HepG2 (cell line): ENCODE results near the gene DDR1. TPM values are rescaled to one million over a fixed set of nuclear protein-coding genes. Genes with fewer than 3 reads are reported as not detected.
"Not testable (repeated sequence)": the region's sequence is repeated elsewhere in the genome, so short reads cannot be mapped to it uniquely, and the experiment has no call there.

Experiments
- ATAC-seq: fragments of 200-7000 bp; cut with Tn5 transposase; 3 replicates; pipeline ENCODE4 v1.9.1; 2020; ENCODE audit warnings: mild to moderate bottlenecking, moderate library complexity
- BruUV-seq: library from RNA; stranded (reverse); fragments of 400-500 nt; replicated peaks from 2 replicates; lab custom pipeline; 2021; lab: Mats Ljungman, UMichigan
- CTCF ChIA-PET: fragments of 300-600 bp; formaldehyde crosslinking; extraction: SDS; loops from one replicate; lab custom pipeline; 2021; ENCODE audit warnings: low total read pairs, inconsistent platforms, low intra/inter-chr PET ratio; lab: Yijun Ruan, JAX
- POLR2A ChIA-PET: fragments of 350-600 bp; sonication (Branson Sonifier 250); formaldehyde crosslinking; loops from one replicate; lab custom pipeline; 2020; ENCODE audit warnings: antibody characterized with exemption, inconsistent platforms; lab: Yijun Ruan, JAX
- DNase-seq: peaks from one replicate; pipeline ENCODE4 v3.0.0-alpha.2; 2015; ENCODE audit warnings: low spot score
- FAIRE-seq: peaks from 3 replicates; lab custom pipeline; 2011; peaks lifted over from hg19 to GRCh38; lab: Jason Lieb, UNC
- H2AFZ ChIP-seq: one replicate; pipeline ENCODE4 v1.6.1; 2011; ENCODE audit warnings: low read length, inconsistent platforms
- H3K27ac ChIP-seq: fragments of 300-600 bp; 3 replicates; pipeline ENCODE4 v1.8.0; 2011; ENCODE audit warnings: mixed run types, mild to moderate bottlenecking, mixed read lengths, low read length, inconsistent platforms; ENCODE audit not compliant: insufficient read depth; ENCODE audit errors: extremely low read length
- H3K27me3 ChIP-seq, 2 experiments: fragments of 200-600 bp in 1 of 2; 2 replicates in 1 of 2; 3 replicates in 1 of 2; pipeline versions ENCODE4 v1.6.0 to v1.8.0; 2011; ENCODE audit warnings: low read length in 2 of 2, mild to moderate bottlenecking in 2 of 2, moderate library complexity in 2 of 2, inconsistent platforms in 1 of 2; ENCODE audit not compliant: insufficient read depth in 2 of 2, control insufficient read depth in 1 of 2
- H3K36me3 ChIP-seq, 2 experiments: fragments of 200-600 bp in 1 of 2; replicated peaks in 1 of 2; 2 replicates in 1 of 2; 3 replicates in 1 of 2; pipeline versions ENCODE4 v1.5.1 to v1.8.0; 2011; ENCODE audit warnings: low read length in 2 of 2, inconsistent platforms in 1 of 2; ENCODE audit not compliant: insufficient read depth in 2 of 2, control insufficient read depth in 1 of 2
- H3K4me1 ChIP-seq: 2 replicates; pipeline ENCODE4 v1.5.1; 2012; ENCODE audit warnings: low read length, inconsistent platforms; ENCODE audit not compliant: insufficient read depth
- H3K4me2 ChIP-seq: 2 replicates; pipeline ENCODE4 v1.6.0; 2011; ENCODE audit warnings: low read depth, low read length, inconsistent platforms
- H3K4me3 ChIP-seq, 3 experiments: fragments of 200-600 bp in 1 of 3; sonication (generic), shearing (Covaris generic) in 1 of 3; replicated peaks in 1 of 3; 2 replicates each; pipeline ENCODE4 v1.5.1; 2011 to 2016; ENCODE audit warnings: low read length in 3 of 3, inconsistent platforms in 2 of 3, low read depth in 2 of 3, mild to moderate bottlenecking in 2 of 3, control low read depth in 1 of 3, mixed read lengths in 1 of 3; ENCODE audit not compliant: insufficient read depth in 1 of 3
- H3K79me2 ChIP-seq: one replicate; pipeline ENCODE4 v1.6.1; 2011; ENCODE audit warnings: low read length, inconsistent platforms; ENCODE audit not compliant: insufficient read depth
- H3K9ac ChIP-seq: 2 replicates; pipeline ENCODE4 v1.6.0; 2011; ENCODE audit warnings: mild to moderate bottlenecking, low read depth, low read length, inconsistent platforms; ENCODE audit not compliant: insufficient read depth
- H3K9me3 ChIP-seq: 2 replicates; pipeline ENCODE4 v1.5.1; 2012; ENCODE audit warnings: mild to moderate bottlenecking, low read length
- H4K20me1 ChIP-seq: 2 replicates; pipeline ENCODE4 v1.6.0; 2011; ENCODE audit warnings: inconsistent platforms, mild to moderate bottlenecking, low read length, moderate library complexity; ENCODE audit not compliant: insufficient read depth
- CAMTA2 ChIP-seq: sonication (generic); formaldehyde crosslinking; IDR thresholded peaks from 2 replicates; pipeline ENCODE4 v1.4.0; 2020; ENCODE audit warnings: mild to moderate bottlenecking, missing genetic modification reagents, borderline replicate concordance
- EHMT2 ChIP-seq: fragments of 200-600 bp; sonication (generic); IDR thresholded peaks from 2 replicates; pipeline ENCODE4 v1.7.0; 2017; ENCODE audit warnings: antibody characterized with exemption, low read depth, low read length, borderline replicate concordance
- MAFG ChIP-seq: sonication (generic); formaldehyde crosslinking; IDR thresholded peaks from 2 replicates; pipeline ENCODE4 v1.5.1; 2020; ENCODE audit warnings: mild to moderate bottlenecking, missing genetic modification reagents
- MED8 ChIP-seq: sonication (generic); formaldehyde crosslinking; IDR thresholded peaks from 2 replicates; pipeline ENCODE4 v1.8.1; 2023; ENCODE audit warnings: mild to moderate bottlenecking, missing genetic modification reagents; ENCODE audit not compliant: insufficient replicate concordance
- POLR2AphosphoS5 ChIP-seq: IDR thresholded peaks from 2 replicates; pipeline ENCODE4 v1.6.1; 2012; ENCODE audit warnings: low read depth, low read length
- SOX6 ChIP-seq, 2 experiments: fragments of 450-650 bp in 1 of 2; sonication (generic) in 1 of 2; formaldehyde crosslinking in 1 of 2; IDR thresholded peaks; 2 replicates each; pipeline versions ENCODE4 v1.4.0 to v1.6.1; 2017 to 2020; ENCODE audit warnings: antibody characterized with exemption in 1 of 2, mild to moderate bottlenecking in 1 of 2, missing genetic modification reagents in 1 of 2
- TCF12 ChIP-seq, 2 experiments: fragments of 450-650 bp in 1 of 2; sonication (generic) in 1 of 2; formaldehyde crosslinking in 1 of 2; IDR thresholded peaks; 2 replicates each; pipeline versions ENCODE4 v1.6.1 to v1.8.0; 2017 to 2022; ENCODE audit warnings: antibody characterized with exemption in 1 of 2, mild to moderate bottlenecking in 1 of 2, missing genetic modification reagents in 1 of 2, moderate library complexity in 1 of 2
- THAP8 ChIP-seq: sonication (generic); formaldehyde crosslinking; IDR thresholded peaks from 2 replicates; pipeline ENCODE4 v1.5.1; 2020; ENCODE audit warnings: missing genetic modification reagents, mild to moderate bottlenecking, borderline replicate concordance
- ZBTB42 ChIP-seq: sonication (generic); formaldehyde crosslinking; IDR thresholded peaks from 2 replicates; pipeline ENCODE4 v1.5.0; 2020; ENCODE audit warnings: mild to moderate bottlenecking, missing genetic modification reagents
- ZEB1 ChIP-seq: IDR thresholded peaks from 2 replicates; pipeline ENCODE4 v1.6.1; 2012; ENCODE audit warnings: mild to moderate bottlenecking, low read depth, inconsistent platforms; ENCODE audit not compliant: insufficient replicate concordance
- ZNF234 ChIP-seq: sonication (generic); formaldehyde crosslinking; conservative IDR thresholded peaks from 2 replicates; pipeline ENCODE4 v1.5.1; 2020; ENCODE audit warnings: mild to moderate bottlenecking, missing genetic modification reagents
- ZNF292 ChIP-seq: sonication (generic); formaldehyde crosslinking; IDR thresholded peaks from 2 replicates; pipeline ENCODE4 v1.8.1; 2022; ENCODE audit warnings: mild to moderate bottlenecking, low read depth, missing genetic modification reagents, borderline replicate concordance
- ZNF317 ChIP-seq: sonication (generic); formaldehyde crosslinking; IDR thresholded peaks from 2 replicates; pipeline ENCODE4 v1.5.0; 2020; ENCODE audit warnings: mild to moderate bottlenecking, missing genetic modification reagents
- ZNF333 ChIP-seq: sonication (generic); formaldehyde crosslinking; IDR thresholded peaks from 2 replicates; pipeline ENCODE4 v1.4.0; 2020; ENCODE audit warnings: mild to moderate bottlenecking, missing genetic modification reagents, borderline replicate concordance
- ZNF337 ChIP-seq: sonication (generic); formaldehyde crosslinking; IDR thresholded peaks from 2 replicates; pipeline ENCODE4 v1.5.1; 2020; ENCODE audit warnings: missing genetic modification reagents, low read depth, mild to moderate bottlenecking, borderline replicate concordance
- ZNF343 ChIP-seq: sonication (generic); formaldehyde crosslinking; IDR thresholded peaks from 2 replicates; pipeline ENCODE4 v1.4.0; 2020; ENCODE audit warnings: mild to moderate bottlenecking, missing genetic modification reagents
- ZNF576 ChIP-seq: sonication (generic); formaldehyde crosslinking; IDR thresholded peaks from 2 replicates; pipeline ENCODE4 v1.4.0; 2020; ENCODE audit warnings: mild to moderate bottlenecking, missing genetic modification reagents
- WGBS: methylation state at CpG from one replicate; pipeline ENCODE4 v1.1.6; 2017; ENCODE audit warnings: low lambda C conversion rate; 5-methylcytosine and 5-hydroxymethylcytosine counted together
- in situ Hi-C: cut with HindIII; loops from 2 replicates; pipeline ENCODE4 v1.10.0; 2017; ENCODE audit warnings: low pct_unique_long_range_greater_than_20kb; ENCODE audit not compliant: extremely low pct_ligation_motif_present
- intact Hi-C: fragments of 100-400 bp; cut with micrococcal nuclease; formaldehyde crosslinking; loops from one replicate; pipeline ENCODE4 v1.10.0; 2022; ENCODE audit not compliant: unreplicated experiment
- polyA plus RNA-seq, 8 experiments: library from polyadenylated mRNA; depleted of rRNA in 3 of 8; stranded (reverse) in 7 of 8; unstranded in 1 of 8; fragments of >200 nt; fragmentation: Illumina TruSeq in 4 of 8; extraction: Trizol in 4 of 8; gene quantifications; 2 replicates each; pipeline versions ENCODE4 v1.2.1 to v1.2.3, GENCODE V29; 2011 to 2016; ENCODE audit warnings: low read depth in 4 of 8, missing spikeins in 1 of 8, mixed read lengths in 1 of 8; ENCODE audit not compliant: insufficient read depth in 1 of 8
- total RNA-seq, 5 experiments: library from RNA; depleted of rRNA; stranded (reverse); fragments of >200 nt; fragmentation: Illumina TruSeq; extraction: Trizol; gene quantifications; 2 replicates each; pipeline ENCODE4 v1.2.3, GENCODE V29; 2016; ENCODE audit warnings: low read depth in 1 of 5
- TF ChIP-seq, protein P1 (sequence below): sonication (generic); formaldehyde crosslinking; IDR thresholded peaks from 2 replicates; pipeline ENCODE4 v1.4.0; 2020; ENCODE audit warnings: missing genetic modification reagents, mild to moderate bottlenecking, borderline replicate concordance

Gene DDR1
- total and polyA plus RNA-seq, 2 of the 13 experiments (the other 11 are each of a cell fraction or from before 2014, with no cell fraction given) = 16.7 to 20.2 TPM

DNA sequence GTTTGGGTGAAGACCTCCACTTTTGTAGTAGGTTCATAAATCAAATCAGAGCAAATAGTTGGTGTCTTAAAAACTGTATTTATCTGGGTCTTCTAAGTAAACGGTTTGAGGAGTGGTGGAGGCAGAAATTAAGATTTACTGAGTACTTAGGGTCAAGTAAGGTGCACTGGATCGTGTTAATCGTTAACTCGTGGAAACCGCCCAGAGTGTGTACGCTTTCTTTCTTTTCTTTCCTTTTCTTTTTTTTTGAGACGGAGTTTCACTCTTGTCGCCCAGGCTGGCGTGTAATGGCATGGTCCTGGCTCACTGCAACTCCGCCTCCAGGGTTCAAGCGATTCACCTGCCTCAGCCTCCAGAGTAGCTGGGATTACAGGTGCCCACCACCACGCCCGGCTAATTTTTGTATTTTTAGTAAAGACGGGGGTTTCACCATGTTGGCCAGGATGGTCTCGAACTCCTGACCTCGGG lies 23.0 kb downstream of the DDR1 start:
- H3K9me3 ChIP-seq; CTCF ChIA-PET; H3K27me3 ChIP-seq; in situ Hi-C loops; H4K20me1 ChIP-seq; H2AFZ ChIP-seq; TF ChIP-seq SOX6, TCF12 (IDR thresholded peaks at IDR 0.05): not testable (repeated sequence)
- H3K4me2 ChIP-seq = peak overlapping the region; percentile 68
- H3K4me3 ChIP-seq = peak overlapping the region; percentile 67 to 98 (median 82)
- H3K36me3 ChIP-seq = peaks cover 4 to 21% of the 10 kb centered on the region in 2 experiments; a peak in 4 of 5 replicates
- peak overlapping the region; percentile 59 for H3K27ac ChIP-seq
- BruUV-seq = TSS peak; percentile 55
- intact Hi-C loops = loop anchor here (1.0 kb wide), 1 partner anchor 22 kb away; no protein-coding TSS in a partner anchor
- DNase-seq (peak; percentile 63), FAIRE-seq (peak; percentile 89), ATAC-seq (peak; percentile 44)
- WGBS = under 1% methylated on average over 16 of the region's 16 CpGs
- peak overlapping the region; percentile 56 for H3K9ac ChIP-seq
- peaks cover 35% of the 10 kb centered on the region for H3K4me1 ChIP-seq
- peaks cover 17% of the 10 kb centered on the region for H3K79me2 ChIP-seq
- POLR2A ChIA-PET = interaction anchor here (0.6 to 5.4 kb wide), 8 partner anchors 10 to 289 kb away, joined by 3 to 45 read pairs (median 4); partner anchors contain the start of genes DDR1 and DHX16
- TF ChIP-seq SOX6 (CRISPR knock-in tag; IDR thresholded peaks at IDR 0.05) = peak; percentile 53
- TF ChIP-seq, protein P1, sequence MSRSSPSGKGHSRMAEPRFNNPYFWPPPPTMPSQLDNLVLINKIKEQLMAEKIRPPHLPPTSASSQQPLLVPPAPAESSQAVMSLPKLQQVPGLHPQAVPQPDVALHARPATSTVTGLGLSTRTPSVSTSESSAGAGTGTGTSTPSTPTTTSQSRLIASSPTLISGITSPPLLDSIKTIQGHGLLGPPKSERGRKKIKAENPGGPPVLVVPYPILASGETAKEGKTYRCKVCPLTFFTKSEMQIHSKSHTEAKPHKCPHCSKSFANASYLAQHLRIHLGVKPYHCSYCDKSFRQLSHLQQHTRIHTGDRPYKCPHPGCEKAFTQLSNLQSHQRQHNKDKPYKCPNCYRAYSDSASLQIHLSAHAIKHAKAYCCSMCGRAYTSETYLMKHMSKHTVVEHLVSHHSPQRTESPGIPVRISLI (CRISPR knock-in tag) = peak; percentile 90
- peak; percentile 38 for TF ChIP-seq MED8 (CRISPR knock-in tag)
- peak; percentile 80; the same call in 1 of the 2 replicates for TF ChIP-seq ZNF576 (CRISPR knock-in tag)
- TF ChIP-seq THAP8 (CRISPR knock-in tag) = 0 out of 2 replicates have a peak, but pooled peaks have one; percentile 96
- peak; percentile 60; the same call in 1 of the 2 replicates for TF ChIP-seq ZNF292 (CRISPR knock-in tag)
- 0 out of 2 replicates have a peak, but pooled peaks have one; percentile 6 for TF ChIP-seq ZNF343 (CRISPR knock-in tag)
- peak; percentile 51; the same call in 1 of the 2 replicates for TF ChIP-seq CAMTA2
- TF ChIP-seq EHMT2 = peak; percentile 61; the same call in 1 of the 2 replicates
- peak; percentile 18; the same call in 1 of the 2 replicates for TF ChIP-seq POLR2AphosphoS5
- TF ChIP-seq ZEB1 = peak; percentile 11
- TF ChIP-seq ZNF317 = peak; percentile 52; the same call in 1 of the 2 replicates
- TF ChIP-seq MAFG (CRISPR knock-in tag) = 0 out of 2 replicates have a peak, but pooled peaks have one; percentile 44
- TF ChIP-seq ZBTB42 (CRISPR knock-in tag) = 0 out of 2 replicates have a peak, but pooled peaks have one; percentile 2
- 0 out of 2 replicates have a peak, but pooled peaks have one; percentile 30 for TF ChIP-seq ZNF337 (CRISPR knock-in tag)
- peak; percentile 44 for TF ChIP-seq TCF12 (CRISPR knock-in tag; IDR thresholded peaks at IDR 0.05)
- 0 out of 2 replicates have a peak, but pooled peaks have one; percentile 45 for TF ChIP-seq ZNF333 (CRISPR knock-in tag)
- TF ChIP-seq ZNF234 (CRISPR knock-in tag) = 0 out of 2 replicates have a peak, but pooled peaks have one; percentile 74
